ENCODE measurements around the gene CEP72. TPM values are rescaled to one million over a fixed set of nuclear protein-coding genes. Genes with fewer than 3 reads are reported as not detected.
"Not testable (repeated sequence)": the region's sequence is repeated elsewhere in the genome, so short reads cannot be mapped to it uniquely, and the experiment has no call there.

The CEP72 gene
- total RNA-seq, 2 experiments from 2014 or later: 27.0 to 28.9 TPM

- Mint-ChIP-seq H3K4me3 (no peak overlapping the region), H3K27me3 (peaks cover 25% of the 10 kb centered on the region), H3K9me3 (peaks cover 4% of the 10 kb centered on the region)
Observed at GRCh38 chr5:574906-575305, 37.2 kb upstream of the CEP72 start.

GRCh38 chr5:575636-576035 is 36.5 kb upstream of the CEP72 start:
- intact Hi-C loops (cut with micrococcal nuclease): no loop called here
- Mint-ChIP-seq H3K27ac (no peak overlapping the region), H3K4me3 (no peak overlapping the region), H3K36me3 (ENCODE audit: low read depth) (peaks cover 3% of the 10 kb centered on the region), H3K4me1 (ENCODE audit: low read depth) (no peaks in the 10 kb centered on the region), H3K9me3 (peaks cover 4% of the 10 kb centered on the region), H3K27me3 (peaks cover 31% of the 10 kb centered on the region)
- ChIA-PET CTCF (no interaction called here), POLR2A (no interaction called here)
- TF ChIP-seq, protein P1, sequence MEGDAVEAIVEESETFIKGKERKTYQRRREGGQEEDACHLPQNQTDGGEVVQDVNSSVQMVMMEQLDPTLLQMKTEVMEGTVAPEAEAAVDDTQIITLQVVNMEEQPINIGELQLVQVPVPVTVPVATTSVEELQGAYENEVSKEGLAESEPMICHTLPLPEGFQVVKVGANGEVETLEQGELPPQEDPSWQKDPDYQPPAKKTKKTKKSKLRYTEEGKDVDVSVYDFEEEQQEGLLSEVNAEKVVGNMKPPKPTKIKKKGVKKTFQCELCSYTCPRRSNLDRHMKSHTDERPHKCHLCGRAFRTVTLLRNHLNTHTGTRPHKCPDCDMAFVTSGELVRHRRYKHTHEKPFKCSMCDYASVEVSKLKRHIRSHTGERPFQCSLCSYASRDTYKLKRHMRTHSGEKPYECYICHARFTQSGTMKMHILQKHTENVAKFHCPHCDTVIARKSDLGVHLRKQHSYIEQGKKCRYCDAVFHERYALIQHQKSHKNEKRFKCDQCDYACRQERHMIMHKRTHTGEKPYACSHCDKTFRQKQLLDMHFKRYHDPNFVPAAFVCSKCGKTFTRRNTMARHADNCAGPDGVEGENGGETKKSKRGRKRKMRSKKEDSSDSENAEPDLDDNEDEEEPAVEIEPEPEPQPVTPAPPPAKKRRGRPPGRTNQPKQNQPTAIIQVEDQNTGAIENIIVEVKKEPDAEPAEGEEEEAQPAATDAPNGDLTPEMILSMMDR (IDR thresholded peaks at IDR 0.05): no peak
- DNase-seq: no peak
- no peak for ATAC-seq

More at GRCh38 chr5:574906-575305, 37.2 kb upstream of the CEP72 start:
- ATAC-seq (no peak), DNase-seq (no peak)
- TF ChIP-seq, protein P1 (IDR thresholded peaks at IDR 0.05): no peak
- Mint-ChIP-seq H3K27ac (no peak overlapping the region), H3K36me3 (ENCODE audit: low read depth) (peaks cover 3% of the 10 kb centered on the region), H3K4me1 (ENCODE audit: low read depth) (no peaks in the 10 kb centered on the region)
- intact Hi-C loops (cut with micrococcal nuclease): no loop called here
- ChIA-PET CTCF (no interaction called here), POLR2A (no interaction called here)

DNA sequence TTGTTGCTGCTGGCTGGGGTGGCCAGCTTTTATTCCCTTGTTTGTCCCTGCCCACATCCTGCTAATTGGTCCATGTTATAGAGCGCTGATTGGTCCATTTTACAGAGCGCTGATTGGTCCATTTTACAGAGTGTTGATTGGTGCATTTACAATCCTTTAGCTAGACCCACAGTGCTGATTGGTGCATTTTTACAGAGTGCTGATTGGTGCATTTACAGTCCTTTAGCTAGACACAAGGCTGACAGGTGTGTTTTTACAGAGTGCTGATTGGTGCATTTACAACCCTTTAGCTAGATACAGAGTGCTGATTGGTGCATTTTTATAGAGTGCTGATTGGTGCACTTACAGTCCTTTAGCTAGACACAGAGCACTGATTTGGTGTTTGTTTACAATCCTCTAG is 34.9 kb upstream of the CEP72 start:
- DNase-seq; intact Hi-C loops (cut with micrococcal nuclease); H3K4me3 Mint-ChIP-seq; H3K4me1 Mint-ChIP-seq (ENCODE audit: low read depth); H3K9me3 Mint-ChIP-seq; H3K36me3 Mint-ChIP-seq (ENCODE audit: low read depth); ATAC-seq; POLR2A ChIA-PET; H3K27ac Mint-ChIP-seq: not testable (repeated sequence)
- H3K27me3 Mint-ChIP-seq: peaks cover 41% of the 10 kb centered on the region
- CTCF ChIA-PET: interaction anchor here (1.3 to 1.6 kb wide), 2 partner anchors 11 to 48 kb away, joined by 3 read pairs; no protein-coding TSS in a partner anchor

DNA sequence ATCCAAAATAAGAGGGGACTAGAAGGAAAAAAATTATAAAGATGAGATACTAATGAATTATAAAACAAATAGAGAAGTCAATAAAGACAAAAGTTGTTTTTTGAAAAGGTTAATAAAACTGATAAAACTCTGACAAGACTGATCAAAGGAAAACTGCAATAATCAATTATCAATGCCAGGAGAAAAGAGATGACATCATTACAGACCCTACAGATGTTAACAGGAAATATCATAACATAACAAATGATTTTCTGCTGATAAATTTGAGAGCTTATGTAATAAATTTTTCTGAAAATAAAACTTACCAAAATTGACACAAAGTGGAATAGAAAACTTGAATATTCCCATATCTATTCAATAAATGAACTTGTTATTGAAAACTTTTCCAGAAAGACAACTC is 34.3 kb upstream of the CEP72 start:
- Mint-ChIP-seq H3K9me3 (peaks cover 4% of the 10 kb centered on the region), H3K4me1 (ENCODE audit: low read depth) (no peaks in the 10 kb centered on the region), H3K36me3 (ENCODE audit: low read depth) (peaks cover 3% of the 10 kb centered on the region), H3K27me3 (peaks cover 45% of the 10 kb centered on the region), H3K4me3 (no peak overlapping the region), H3K27ac (no peak overlapping the region)
- intact Hi-C loops (cut with micrococcal nuclease): no loop called here
- DNase-seq (no peak), ATAC-seq (no peak)
- CTCF ChIA-PET: interaction anchor here (1.3 to 1.6 kb wide), 2 partner anchors 12 to 49 kb away, joined by 3 read pairs; no protein-coding TSS in a partner anchor
- POLR2A ChIA-PET: no interaction called here
- TF ChIP-seq, protein P1 (IDR thresholded peaks at IDR 0.05): no peak

- Mint-ChIP-seq H3K4me1 (ENCODE audit: low read depth) (no peaks in the 10 kb centered on the region), H3K36me3 (ENCODE audit: low read depth) (peaks cover 3% of the 10 kb centered on the region), H3K27me3 (peaks cover 42% of the 10 kb centered on the region), H3K4me3 (no peak overlapping the region), H3K9me3 (peaks cover 4% of the 10 kb centered on the region), H3K27ac (no peak overlapping the region)
- TF ChIP-seq, protein P1 (IDR thresholded peaks at IDR 0.05): no peak
- DNase-seq (no peak), ATAC-seq (no peak)
- intact Hi-C loops (cut with micrococcal nuclease): no loop called here
- CTCF ChIA-PET: no interaction called here
- POLR2A ChIA-PET: no interaction called here
Observed at GRCh38 chr5:579211-579610, 32.9 kb upstream of the CEP72 start.
